IPS-NIHi7 (cell line): ENCODE results near the gene ACER3.
"Not testable (repeated sequence)": the region's sequence is repeated elsewhere in the genome, so short reads cannot be mapped to it uniquely, and the experiment has no call there.

Experiments
- DNase-seq: peaks from one replicate; pipeline ENCODE4 v3.0.0; 2012; ENCODE audit warnings: mixed read lengths; ENCODE audit errors: extremely low spot score

Gene ACER3

GRCh38 chr11:76995081-76995576, 134.4 kb downstream of the ACER3 start:
- DNase-seq: no peak

- DNase-seq: no peak
Observed at GRCh38 chr11:76997512-76997911, 136.8 kb downstream of the ACER3 start.

- no peak for DNase-seq
Observed at GRCh38 chr11:76999597-76999996, 138.9 kb downstream of the ACER3 start.

GRCh38 chr11:77001613-77002012, 140.9 kb downstream of the ACER3 start:
- DNase-seq: no peak

GRCh38 chr11:77002776-77003175, 142.1 kb downstream of the ACER3 start:
- no peak for DNase-seq

GRCh38 chr11:77003963-77004362, 143.2 kb downstream of the ACER3 start:
- no peak for DNase-seq

GRCh38 chr11:77009533-77010160, 148.9 kb downstream of the ACER3 start:
- no peak for DNase-seq

- no peak for DNase-seq
Observed at GRCh38 chr11:77014669-77015068, 154.0 kb downstream of the ACER3 start.

- DNase-seq: not testable (repeated sequence)
Observed at GRCh38 chr11:77018396-77018924, 157.7 kb downstream of the ACER3 start.

- no peak for DNase-seq
Observed at GRCh38 chr11:77019976-77020595, 159.4 kb downstream of the ACER3 start.

GRCh38 chr11:77020734-77021133, 160.0 kb downstream of the ACER3 start:
- DNase-seq: no peak

GRCh38 chr11:77024745-77025144, 164.0 kb downstream of the ACER3 start:
- no peak for DNase-seq

- no peak for DNase-seq
Observed at GRCh38 chr11:77026221-77026620, 165.5 kb downstream of the ACER3 start.

GRCh38 chr11:77026743-77027142, 166.0 kb downstream of the ACER3 start:
- DNase-seq: no peak

GRCh38 chr11:77027275-77027674, 166.6 kb downstream of the ACER3 start:
- no peak for DNase-seq

GRCh38 chr11:77029829-77030228, 169.1 kb downstream of the ACER3 start:
- DNase-seq: no peak

- no peak for DNase-seq
Observed at GRCh38 chr11:77030834-77031414, 170.2 kb downstream of the ACER3 start.

GRCh38 chr11:77031599-77031998, 170.9 kb downstream of the ACER3 start:
- no peak for DNase-seq

GRCh38 chr11:77035039-77035438, 174.3 kb downstream of the ACER3 start:
- no peak for DNase-seq

- no peak for DNase-seq
Observed at GRCh38 chr11:77035580-77035979, 174.9 kb downstream of the ACER3 start.

GRCh38 chr11:77036398-77036797, 175.7 kb downstream of the ACER3 start:
- no peak for DNase-seq

- no peak for DNase-seq
Observed at GRCh38 chr11:77037057-77037456, 176.3 kb downstream of the ACER3 start.
